Neural progenitor cell (in vitro differentiated cells): ENCODE measurements around the gene OLFML2B.

ENCODE experiments used
- CTCF ChIP-seq: fragments of 200-600 bp; sonication (generic); IDR thresholded peaks from 2 replicates; pipeline ENCODE4 v1.5.1; 2017; ENCODE audit warnings: antibody characterized with exemption, mild to moderate bottlenecking
- EZH2 ChIP-seq: fragments of 200-600 bp; sonication (generic); IDR thresholded peaks from 2 replicates; pipeline ENCODE4 v1.6.1; 2017; ENCODE audit warnings: antibody characterized with exemption, mild to moderate bottlenecking, moderate library complexity

GRCh38 chr1:162028726-162029125, 5.1 kb upstream of the OLFML2B start:
- TF ChIP-seq EZH2 (no peak), CTCF (no peak)
